D341Med (cell line): Measurements from ENCODE around the gene YIPF4.
"Not testable (repeated sequence)": the region's sequence is repeated elsewhere in the genome, so short reads cannot be mapped to it uniquely, and the experiment has no call there.

Experiments
- DNase-seq: peaks from one replicate; pipeline ENCODE4 v3.0.0; 2012; ENCODE audit warnings: low spot score

The YIPF4 gene

DNA sequence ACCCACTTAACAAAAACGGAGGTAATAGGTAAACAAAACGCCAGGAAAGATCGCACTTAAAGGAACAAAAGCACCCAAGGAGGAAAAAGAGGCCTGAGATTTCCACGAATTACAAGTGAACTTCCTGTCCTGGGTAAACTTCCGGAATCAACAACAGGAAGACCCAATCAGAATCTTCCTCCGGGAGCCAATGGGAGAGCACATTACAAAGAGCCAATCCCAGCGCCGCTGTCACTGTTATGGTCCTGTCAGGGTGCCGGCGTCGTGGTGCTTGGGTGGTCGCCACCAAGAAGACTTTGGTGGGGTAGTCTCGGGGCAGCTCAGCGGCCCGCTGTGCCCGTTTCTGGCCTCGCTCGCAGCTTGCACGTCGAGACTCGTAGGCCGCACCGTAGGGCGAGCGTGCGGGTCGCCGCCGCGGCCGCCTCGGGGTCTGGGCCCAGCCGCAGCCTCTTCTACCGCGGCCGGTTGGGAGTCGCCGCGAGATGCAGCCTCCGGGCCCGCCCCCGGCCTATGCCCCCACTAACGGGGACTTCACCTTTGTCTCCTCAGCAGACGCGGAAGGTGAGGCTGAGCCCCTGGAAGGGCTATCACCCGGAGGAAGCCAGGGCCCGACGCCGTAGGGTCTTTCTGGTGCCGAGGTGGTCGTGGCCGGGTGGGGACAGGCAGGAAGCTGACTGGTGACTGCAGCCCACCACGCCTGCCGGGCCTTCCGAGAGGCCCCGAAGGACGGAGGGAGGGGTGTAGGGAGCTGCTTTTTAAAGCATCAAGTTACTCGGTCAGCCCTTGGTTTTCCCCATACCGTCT, at the start of gene YIPF4:
Gene YIPF4, plus strand, starts transcription at position 231 of the 804 bp plus-strand sequence. Its CDS starts 252 bp downstream, at position 483.
- DNase-seq: peak; percentile 95

DNA sequence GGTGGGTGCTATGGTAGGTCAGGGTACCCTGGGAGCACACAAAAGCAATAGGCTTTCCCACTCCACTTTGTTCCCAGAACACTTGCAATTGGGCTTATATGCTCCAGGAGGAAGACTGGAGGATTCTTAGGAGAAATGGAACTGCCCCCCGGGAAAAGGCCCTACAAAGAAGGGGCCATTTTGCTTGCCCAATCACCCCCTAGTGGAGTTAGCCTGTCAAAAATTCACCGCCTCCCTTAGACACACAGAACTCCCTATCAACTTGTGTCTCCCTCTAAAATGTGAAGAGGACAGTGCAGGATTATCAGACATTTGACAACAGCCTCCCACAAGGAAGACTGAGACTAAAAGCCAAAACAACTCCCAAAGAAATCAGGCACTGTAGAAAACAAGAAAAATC, 49.5 kb upstream of the YIPF4 start:
- no peak for DNase-seq

DNA sequence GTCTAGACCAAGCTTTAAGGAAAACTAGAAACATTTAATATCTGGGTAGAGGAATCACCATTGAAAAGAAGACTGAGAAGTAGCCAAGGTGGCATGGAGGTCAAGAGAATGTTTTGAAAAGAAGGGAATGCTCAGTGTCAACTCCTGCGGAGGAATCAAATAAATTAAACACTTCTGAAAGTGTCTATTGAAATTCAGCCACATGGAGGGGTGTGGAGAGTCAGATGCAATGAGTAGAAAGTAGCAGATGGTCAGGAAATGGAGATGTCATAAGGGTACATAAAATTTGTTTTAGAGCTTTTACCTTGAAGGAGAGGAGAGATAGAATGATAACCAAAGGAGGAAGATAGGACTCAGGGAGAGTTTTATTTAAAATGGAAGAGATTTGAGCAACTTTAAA, 48.1 kb upstream of the YIPF4 start:
- no peak for DNase-seq

DNA sequence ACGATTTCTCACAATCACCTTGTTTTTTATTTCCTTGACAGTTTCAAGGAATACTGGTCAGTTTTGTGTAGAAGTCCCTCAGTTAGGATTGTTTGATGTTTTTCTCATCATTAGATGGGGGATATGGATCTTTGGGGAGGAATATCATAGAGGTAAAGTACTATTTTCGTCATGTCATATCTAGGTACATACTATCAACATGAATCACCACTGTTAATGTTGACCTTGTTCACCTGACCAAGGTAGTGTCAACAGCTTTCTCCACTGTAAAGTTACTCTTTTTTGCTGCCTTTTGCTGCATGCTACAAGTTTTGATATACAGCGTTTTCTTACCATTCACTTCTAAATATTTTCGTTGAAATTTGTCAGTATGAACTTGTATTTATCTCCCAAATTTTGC, 45.7 kb upstream of the YIPF4 start:
- no peak for DNase-seq

DNA sequence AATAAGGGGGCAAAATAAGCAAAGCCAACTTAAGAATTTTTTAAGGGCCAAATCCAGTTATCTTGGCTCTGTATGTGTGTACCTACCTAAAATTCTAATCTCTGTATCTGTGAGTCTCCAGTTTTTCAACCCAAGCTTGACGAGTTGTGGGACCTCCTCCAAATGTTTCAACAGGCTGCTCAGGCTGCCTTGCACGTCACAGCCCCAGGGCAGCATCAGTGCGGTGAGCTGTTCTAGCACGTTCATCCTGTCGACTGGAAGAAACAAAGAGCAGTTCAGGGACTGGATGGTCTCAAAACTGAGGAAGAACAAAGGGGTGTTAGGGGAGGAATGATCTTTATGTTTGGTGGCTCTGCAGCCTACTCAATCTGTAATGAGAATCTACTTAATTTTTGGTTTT, 42.4 kb upstream of the YIPF4 start:
- no peak for DNase-seq

DNA sequence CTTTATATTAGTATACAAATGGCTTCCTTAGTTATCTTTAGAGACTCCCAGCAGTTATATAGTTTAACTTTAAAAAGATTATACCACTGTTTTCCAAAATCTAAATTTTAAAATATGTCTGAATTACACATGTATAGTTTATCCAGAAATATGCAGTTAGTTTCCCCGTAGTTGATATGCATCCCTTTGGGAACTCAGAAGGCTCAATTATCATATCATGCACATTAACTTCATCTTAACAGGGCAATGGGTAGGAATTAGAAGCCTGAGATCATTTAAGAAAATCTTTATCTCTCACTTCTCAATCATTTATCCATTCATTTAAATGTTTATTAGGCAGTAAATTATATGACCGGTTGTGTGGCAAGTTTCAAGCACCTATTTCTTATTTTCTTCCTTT, 40.2 kb upstream of the YIPF4 start:
- no peak for DNase-seq

DNA sequence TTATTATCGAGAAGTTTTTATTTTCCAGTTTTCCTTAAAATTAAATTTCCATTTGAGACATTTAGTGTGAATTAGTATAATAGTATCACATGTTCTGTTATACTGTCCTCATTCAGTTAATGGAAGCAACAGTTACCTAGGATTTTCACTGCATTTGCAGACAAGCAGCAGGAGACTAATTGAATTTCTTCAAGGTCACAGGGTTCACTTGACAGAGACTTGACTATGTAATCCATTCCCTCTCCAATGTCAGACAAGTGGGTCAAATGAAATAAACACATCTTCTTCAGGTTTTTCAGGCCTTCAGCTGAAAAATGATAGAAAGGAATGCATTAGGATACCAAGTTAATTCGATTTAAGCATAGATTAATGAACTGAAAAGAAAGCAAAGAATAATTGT, 39.7 kb upstream of the YIPF4 start:
- DNase-seq: no peak

DNA sequence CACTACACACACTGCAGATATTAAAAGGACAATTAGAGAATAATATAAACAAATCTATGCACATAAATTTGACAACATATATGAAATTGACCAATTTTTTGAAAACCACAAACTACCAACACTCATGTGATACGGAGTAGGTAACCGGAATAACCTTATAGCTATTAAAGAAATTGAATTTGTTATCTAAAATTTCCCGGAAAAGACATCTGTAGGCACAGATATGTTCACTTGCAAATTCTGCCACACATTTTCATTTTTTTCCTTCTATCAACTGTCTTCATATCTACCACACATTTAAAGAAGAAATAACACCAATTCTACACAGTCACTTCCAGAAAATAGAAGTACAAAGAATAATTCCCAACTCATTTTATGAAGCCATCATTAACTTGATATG, 35.4 kb upstream of the YIPF4 start:
- no peak for DNase-seq

DNA sequence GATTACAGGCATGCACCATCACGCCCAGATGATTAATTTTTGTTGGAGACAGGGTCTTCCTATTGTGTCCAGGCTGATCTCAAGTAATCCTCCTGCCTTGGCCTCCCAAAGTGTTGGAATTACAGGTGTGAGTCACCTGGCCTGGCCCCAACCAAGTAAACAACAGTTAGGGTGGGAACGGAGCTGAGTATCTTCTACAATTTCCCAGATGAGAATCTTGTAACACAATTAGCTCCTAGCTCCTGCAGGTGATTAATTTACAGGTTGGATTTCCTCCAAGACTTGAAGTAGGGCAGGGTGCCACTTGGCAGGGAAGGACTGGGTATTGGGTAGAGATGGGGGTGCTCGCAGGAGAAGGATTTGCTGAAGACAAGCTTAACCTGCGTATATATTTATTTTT, 30.8 kb upstream of the YIPF4 start:
- no peak for DNase-seq

DNA sequence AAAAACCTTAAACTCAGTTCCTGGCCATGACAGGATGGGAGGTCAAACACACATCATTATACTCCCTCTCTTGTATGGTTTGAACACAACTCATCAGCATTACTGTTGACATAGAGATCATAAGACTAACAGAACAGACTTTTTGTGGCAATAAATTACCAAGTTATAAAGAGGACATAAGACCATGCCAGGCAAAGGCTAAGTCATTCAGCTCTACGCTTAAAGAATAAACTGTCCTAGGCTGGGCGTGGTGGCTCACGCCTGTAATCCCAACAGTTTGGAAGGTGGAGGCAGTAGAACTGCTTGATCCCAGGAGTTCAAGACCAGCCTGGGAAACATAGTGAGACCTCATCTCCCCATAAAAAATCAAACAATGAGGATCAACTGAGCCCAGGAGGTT, 29.4 kb upstream of the YIPF4 start:
- no peak for DNase-seq

DNA sequence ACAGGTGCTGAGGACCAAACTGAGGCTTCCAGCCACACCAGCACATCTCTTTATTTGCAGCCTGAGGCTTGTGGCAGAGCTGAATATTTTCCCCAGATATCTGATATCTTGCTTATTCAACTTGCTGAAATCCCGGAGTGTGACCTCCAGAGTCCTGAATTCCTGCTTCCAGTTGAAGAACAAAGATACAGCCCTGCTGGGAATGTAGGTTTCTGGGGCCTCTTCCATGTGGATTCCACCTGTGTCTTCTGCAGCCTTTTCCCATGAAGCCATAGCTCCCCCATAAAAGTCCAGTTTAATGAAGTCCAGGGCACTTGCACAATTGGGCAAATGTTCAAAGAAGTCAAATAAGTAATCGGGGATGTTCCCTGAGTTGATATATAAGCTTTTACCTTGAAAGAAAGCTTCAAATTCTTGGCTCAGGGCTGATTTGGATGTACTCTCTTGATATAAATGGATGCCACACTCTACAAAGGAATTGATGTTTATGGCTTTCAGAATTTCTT, 27.9 kb upstream of the YIPF4 start:
- no peak for DNase-seq

DNA sequence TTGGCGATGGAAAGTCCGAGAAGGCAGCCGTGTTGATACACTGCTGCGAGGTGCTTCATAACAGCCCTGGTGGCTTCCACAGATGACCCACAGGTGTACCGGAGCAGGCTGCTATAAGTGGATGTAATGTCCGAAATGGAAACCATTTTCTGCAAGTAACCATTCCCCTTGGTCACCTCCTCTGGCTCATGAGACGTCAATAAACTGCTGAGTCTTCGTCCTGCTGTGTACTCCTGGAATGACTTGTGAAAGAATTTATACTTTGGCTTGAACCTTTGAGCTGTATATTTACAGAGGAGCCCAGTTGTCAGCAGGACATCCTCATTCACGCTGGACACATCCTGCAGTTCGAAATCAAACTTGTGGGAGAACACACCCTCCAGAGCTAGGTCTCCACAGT, 27.4 kb upstream of the YIPF4 start:
- DNase-seq: no peak

DNA sequence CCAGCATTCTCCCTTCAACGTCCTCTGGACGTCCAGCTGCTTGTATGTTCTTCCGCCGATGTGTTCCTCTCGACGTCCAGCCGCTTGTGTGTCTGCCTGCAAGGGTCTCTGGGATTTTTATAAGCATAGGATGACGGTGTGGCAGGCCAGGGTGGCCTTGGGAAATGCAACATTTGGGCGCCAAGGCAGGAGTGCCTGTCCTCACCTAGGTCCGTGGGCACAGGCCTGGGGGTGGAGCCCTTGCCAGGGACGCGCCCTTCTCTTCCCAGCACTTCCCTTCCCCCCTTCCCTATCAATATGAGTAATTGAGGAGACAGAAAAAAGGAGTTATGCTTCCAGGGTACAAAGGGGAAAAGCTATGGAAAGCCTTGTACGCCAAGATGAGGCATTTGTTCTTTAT, 19.5 kb upstream of the YIPF4 start:
- no peak for DNase-seq

DNA sequence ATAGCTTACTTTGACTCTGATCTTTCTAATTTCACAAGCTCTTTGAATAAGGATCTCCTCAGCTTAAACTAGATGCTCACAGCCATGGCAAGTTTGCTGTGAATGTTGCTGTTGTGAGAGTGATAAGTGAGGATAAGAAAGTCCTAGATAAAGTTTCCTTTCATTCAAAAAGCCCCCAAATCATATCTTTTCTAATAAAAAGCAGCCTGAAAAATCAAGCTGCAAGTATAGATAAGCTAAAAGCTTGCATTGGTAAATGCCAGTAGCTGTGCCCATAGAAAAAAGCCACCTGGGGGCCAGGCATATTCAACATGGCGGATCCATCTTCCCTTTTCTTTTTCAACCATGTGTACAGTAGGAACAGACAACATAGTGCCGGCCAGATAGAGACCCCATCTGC, 17.3 kb upstream of the YIPF4 start:
- DNase-seq: no peak

DNA sequence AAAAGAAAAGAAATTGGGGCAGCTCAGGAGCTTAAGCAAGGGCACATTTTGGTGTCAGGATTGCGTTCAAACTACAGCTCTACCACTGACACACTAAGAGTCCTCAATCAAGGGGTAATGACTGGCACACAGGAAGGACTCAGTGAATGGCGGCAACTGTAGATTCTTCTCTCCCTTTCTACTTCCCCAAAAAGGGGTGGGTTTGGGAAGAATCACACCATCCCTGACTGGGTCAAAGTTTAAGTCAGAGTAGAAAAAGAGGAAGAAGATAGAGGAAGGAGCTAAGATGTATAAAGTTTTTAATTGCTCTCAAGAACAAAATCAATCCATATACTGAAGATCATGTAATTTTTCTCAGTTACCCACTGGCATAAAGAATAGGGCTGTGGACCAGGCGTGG, 15.6 kb upstream of the YIPF4 start:
- no peak for DNase-seq

DNA sequence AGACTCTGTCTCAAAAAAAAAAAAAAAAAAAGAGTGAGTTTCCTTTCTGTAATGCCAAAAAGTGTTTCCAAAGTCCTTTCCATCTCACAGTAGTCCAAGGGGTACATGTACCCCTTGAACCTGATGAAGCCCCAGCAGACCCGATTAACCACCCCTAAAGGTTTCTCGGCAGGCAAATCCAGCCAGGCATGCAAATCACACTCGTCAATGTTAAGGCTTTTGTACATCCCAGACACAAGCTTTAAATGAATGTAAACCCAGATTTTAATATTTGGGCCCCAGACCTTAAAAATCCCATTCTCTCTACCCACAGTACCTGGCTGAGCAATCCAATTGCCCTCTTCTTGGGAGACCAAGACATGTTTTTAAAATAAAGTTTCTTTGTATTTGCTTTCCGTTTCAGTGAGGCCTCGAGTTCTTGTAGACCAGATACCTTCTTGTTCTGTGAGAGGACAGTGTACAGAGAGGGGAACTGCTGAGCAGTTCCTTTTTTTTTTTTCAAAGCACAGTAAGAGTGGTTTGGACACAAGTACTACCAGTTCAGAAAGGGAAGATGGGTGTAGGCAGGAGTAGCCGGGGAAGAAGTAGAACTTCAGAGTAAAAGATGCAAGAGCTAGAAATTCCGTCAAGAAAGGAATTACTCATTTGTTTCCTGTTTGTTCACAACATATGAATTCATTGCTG, 13.1 kb upstream of the YIPF4 start, which contains the start of gene NLRC4:
Gene NLRC4, minus strand, starts transcription at position 465 of the 684 bp plus-strand sequence. CDS start 8,111 bp downstream, outside the sequence.
- DNase-seq: no peak

DNA sequence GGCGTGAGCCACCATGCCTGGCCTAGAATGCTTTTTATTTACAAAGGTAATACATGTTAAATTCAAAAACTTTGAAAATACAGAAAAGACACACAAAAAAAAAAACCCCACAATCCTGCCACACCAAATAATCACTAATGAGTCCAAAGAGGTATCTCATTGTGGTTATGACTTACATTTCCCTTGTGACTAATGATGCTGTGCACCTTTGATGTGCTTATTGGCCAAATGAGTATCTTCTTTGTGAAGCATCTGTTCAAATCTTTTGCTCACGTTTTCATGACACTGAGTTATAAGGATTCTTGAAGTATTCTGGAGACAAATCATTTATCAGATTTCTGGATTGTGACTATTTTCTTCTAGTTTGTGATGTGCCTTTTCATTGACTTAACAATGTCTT, 6.6 kb upstream of the YIPF4 start:
- DNase-seq: no peak

DNA sequence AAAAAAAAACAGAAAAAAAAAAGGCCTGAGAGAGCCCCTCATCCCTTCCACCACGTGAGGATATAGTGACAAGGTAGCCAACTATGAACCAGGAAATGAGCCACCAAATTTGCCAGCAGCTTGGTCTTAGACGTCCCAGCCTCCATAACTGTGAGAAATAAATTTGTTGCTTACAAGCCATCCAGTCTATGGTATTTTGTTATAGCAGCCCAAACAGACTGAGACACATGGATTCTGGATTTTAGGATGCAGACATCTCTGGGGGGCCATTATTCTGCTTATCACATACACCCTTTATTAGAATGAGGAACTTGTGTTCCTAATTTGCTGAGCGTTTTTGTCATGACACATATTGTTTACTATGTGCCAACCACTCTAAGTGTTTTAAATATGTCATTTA, 5.4 kb upstream of the YIPF4 start:
- no peak for DNase-seq

DNA sequence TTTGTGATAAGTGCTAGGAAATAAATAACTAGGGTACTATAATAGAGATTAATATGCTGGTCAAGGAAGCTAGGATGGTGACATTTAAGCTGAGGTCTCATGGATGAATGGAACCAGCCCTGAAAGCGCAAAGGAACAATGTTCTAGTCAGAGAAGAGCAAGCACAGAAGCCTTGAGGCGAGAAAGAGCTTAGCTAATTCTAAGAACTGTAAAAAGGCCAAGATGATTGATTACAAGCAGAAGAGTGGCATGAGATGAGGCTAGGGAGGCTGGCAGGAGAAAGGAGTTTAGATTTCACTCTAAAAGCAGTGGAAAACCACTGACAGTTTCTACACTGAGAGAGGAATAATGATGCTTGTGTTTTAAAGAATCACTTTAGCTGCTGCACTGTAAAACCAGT, 3.4 kb upstream of the YIPF4 start:
- no peak for DNase-seq

DNA sequence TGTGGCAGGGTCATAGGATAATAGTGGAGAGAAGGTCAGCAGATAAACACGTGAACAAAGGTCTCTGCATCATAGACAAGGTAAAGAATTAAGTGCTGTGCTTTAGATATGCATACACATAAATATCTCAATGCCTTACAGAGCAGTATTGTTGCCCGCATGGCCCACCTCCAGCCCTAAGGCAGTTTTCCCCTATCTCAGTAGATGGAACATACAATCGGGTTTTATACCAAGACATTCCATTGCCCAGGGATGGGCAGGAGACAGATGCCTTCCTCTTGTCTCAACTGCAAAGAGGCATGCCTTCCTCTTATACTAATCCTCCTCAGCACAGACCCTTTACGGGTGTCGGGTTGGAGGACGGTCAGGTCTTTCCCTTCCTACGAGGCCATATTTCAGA, 1.9 kb upstream of the YIPF4 start:
- DNase-seq: not testable (repeated sequence)

DNA sequence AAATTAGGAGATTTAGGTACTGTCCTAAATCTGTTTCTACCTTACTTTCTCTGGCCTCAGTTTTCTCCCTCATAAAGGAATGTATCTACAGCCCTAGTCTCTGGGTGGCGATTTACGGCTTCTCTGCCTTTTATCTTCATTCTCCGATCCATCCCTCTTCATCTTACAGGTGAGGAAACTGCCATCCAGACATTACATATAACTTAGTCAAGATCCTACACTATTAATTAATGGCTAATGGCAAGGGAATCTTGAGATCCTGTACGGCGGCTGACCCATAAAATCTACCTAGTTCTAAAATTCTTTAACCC, 386 bp upstream of the YIPF4 start:
- no peak for DNase-seq

DNA sequence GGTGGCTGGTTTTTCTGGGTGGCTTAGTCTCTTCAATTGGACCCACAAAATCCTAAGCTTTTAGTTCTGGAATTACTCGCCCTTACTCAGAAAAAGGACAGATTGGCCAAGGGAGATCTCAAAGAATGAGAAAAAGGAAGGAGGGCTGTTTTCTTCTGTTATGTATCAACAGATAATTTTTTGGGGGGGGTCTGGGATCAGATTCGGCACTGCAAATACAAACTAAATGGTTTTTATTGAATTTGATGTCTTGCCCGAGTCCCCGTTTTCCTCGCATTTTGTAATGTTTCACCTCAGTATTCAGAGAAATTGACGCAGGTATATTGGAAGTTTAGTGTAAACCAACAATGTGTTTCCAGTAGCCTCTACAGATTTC, 762 bp downstream of the YIPF4 start:
- DNase-seq: no peak

DNA sequence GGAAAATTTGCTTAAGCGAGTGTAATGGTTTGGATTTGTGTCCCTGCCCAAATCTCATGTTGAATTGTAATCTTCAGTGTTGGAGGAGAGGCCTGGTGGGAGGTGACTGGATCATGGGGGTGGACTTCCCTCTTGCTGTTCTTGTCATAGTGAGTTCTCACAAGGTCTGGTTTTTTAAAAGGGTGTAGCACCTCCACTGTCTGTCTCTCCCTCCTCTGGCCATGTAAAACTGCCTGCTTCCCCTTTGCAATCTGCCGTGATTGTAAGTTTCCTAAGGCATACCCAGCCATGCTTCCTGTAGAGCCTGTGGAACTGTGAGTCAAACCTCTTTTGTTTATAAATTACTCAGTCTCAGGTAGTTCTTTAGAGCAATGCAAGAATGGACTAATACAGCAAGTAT, 6.6 kb downstream of the YIPF4 start:
- no peak for DNase-seq
